ENCODE results near the gene LRRC49.

GRCh38 chr15:70875001-70875782 lies 17.4 kb upstream of the LRRC49 start:
- TF ChIP-seq FOXM1 (IDR thresholded peaks at IDR 0.05; ENCODE audit: borderline replicate concordance) (no peak), SUZ12 (IDR thresholded peaks at IDR 0.05) (no peak), ZNF384 (IDR thresholded peaks at IDR 0.05) (no peak), BHLHE40 (IDR thresholded peaks at IDR 0.05; ENCODE audit: borderline replicate concordance) (no peak), SP1 (IDR thresholded peaks at IDR 0.05) (no peak), CTBP1 (IDR thresholded peaks at IDR 0.05; ENCODE audit: borderline replicate concordance) (no peak), TARDBP (IDR thresholded peaks at IDR 0.05) (no peak), FOXK2 (IDR thresholded peaks at IDR 0.05) (no peak), FOXA1 (IDR thresholded peaks at IDR 0.05) (no peak), ELF4 (IDR thresholded peaks at IDR 0.05) (no peak), NFRKB (IDR thresholded peaks at IDR 0.05) (no peak), HDGF (IDR thresholded peaks at IDR 0.05; ENCODE audit: borderline replicate concordance) (no peak), PKNOX1 (IDR thresholded peaks at IDR 0.05) (no peak), L3MBTL2 (conservative IDR thresholded peaks at IDR 0.05) (no peak)
